Medulla oblongata (tissue), 1 donor: ENCODE measurements around the gene RNF208.
"Not testable (repeated sequence)": the region's sequence is repeated elsewhere in the genome, so short reads cannot be mapped to it uniquely, and the experiment has no call there.

ENCODE experiments used
- DNase-seq: peaks from one replicate; pipeline ENCODE4 v3.0.0-alpha.2; 2015; ENCODE audit errors: extremely low spot score

RNF208 gene, protein sequence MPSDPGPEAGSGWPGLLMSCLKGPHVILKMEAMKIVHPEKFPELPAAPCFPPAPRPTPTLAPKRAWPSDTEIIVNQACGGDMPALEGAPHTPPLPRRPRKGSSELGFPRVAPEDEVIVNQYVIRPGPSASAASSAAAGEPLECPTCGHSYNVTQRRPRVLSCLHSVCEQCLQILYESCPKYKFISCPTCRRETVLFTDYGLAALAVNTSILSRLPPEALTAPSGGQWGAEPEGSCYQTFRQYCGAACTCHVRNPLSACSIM

GRCh38 chr9:137222190-137223077, at the start of gene RNF208:
Gene RNF208, minus strand, starts transcription at chr9:137222240. Its CDS starts 1,028 bp downstream, at chr9:137221212.
- no peak for DNase-seq

DNA sequence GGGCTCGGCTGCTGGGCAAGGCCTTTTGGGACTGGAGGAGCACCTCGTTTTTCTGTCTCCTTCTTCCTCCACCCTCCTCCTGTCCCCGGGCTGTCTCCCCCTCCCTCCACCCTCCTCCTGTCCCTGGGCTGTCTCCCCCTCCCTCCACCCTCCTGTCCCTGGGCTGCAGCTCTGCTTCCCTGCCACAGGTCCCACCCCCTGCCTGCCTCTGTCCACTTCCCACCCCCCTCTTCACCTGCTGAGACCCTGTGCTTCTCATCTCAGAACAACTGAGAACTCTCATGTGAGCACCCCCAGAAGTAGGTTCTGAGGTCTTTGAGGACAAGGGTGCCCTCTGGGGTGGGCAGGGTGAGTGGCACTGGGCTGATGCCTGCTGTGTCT, 49.6 kb upstream of the RNF208 start:
- DNase-seq: no peak

GRCh38 chr9:137270929-137271695, 49.1 kb upstream of the RNF208 start:
- DNase-seq: no peak

GRCh38 chr9:137269231-137269772, 47.3 kb upstream of the RNF208 start:
- no peak for DNase-seq

GRCh38 chr9:137268538-137269201, 46.6 kb upstream of the RNF208 start:
- no peak for DNase-seq

DNA sequence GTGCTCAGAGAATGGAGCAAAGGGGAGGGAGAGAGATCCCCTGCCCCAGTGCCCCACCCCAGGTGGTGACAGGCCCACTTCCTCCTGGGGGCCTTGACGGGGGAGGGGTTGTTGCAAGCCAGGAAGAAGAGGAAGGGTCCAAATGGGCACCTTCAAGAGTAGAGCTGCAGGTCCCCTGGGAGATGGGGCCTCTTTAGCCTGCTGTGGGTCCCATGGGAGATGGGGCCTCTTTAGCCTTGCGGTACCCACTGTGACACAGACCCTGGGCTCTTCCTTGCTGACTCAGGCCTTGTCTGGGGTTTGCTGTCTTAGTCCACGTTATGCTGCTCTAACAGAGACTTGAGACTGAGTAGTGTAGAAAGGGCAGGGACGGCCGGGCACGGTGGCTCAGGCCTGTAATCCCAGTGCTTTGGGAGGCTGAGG, 45.9 kb upstream of the RNF208 start:
- no peak for DNase-seq

DNA sequence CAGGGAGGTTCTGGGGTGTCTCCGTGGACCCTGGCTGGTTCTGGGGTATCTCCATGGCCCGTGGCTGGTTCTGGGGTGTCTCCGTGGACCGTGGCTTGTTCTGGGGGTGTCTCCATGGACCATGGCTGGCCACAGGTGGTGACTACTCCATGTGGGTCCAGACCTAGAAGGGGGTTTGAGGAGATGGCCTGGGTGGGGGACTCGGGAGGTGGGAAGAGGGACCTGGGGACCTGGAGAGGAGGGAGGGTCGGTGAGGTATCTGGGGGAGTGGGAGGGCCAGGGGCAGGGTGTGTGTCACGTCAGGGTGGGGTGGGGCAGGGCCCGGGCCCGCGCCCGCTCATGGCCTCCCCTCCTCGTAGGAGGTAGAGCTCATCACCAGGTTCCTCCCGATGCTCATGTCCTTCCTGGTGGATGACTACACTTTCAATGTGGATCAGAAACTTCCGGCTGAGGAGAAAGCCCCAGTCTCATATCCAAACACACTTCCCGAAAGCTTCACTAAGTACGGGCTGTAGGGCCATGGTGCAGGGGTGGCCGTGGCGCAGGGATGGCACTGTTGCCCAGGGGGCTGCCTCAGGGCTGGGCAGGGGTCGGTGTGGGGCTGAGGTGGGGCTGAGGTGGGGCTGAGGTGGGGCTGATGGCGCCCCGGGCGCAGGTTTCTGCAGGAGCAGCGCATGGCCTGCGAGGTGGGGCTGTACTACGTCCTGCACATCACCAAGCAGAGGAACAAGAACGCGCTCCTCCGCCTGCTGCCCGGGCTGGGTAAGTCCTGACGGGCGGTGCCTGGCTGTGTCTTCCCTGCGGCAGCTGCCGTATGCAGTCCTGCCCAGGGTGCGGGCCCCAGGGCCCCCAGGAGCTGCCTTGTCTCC, 44.8 kb upstream of the RNF208 start:
- no peak for DNase-seq

- DNase-seq: no peak
These were observed 44.1 kb upstream of the RNF208 start for GRCh38 chr9:137266162-137266527.

GRCh38 chr9:137265496-137266161, 43.6 kb upstream of the RNF208 start:
- DNase-seq: no peak

- no peak for DNase-seq
These were observed 42.0 kb upstream of the RNF208 start for GRCh38 chr9:137264067-137264466.

- no peak for DNase-seq
These were observed 41.5 kb upstream of the RNF208 start for GRCh38 chr9:137263506-137263905.

DNA sequence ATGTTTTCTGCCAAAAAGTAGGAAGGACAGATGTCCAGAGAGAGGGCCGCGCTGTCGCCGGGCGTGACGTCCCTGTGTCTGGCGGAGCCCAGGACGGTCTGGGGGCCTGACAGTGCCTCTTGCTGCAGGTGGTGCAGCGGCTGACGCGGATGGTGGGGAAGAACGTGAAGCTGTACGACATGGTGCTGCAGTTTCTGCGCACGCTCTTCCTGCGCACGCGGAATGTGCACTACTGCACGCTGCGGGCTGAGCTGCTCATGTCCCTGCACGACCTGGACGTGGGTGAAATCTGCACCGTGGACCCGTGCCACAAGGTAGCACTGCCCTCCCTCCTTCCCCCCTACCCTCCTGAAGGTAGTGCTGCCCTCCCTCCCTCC, 40.9 kb upstream of the RNF208 start:
- DNase-seq: no peak

DNA sequence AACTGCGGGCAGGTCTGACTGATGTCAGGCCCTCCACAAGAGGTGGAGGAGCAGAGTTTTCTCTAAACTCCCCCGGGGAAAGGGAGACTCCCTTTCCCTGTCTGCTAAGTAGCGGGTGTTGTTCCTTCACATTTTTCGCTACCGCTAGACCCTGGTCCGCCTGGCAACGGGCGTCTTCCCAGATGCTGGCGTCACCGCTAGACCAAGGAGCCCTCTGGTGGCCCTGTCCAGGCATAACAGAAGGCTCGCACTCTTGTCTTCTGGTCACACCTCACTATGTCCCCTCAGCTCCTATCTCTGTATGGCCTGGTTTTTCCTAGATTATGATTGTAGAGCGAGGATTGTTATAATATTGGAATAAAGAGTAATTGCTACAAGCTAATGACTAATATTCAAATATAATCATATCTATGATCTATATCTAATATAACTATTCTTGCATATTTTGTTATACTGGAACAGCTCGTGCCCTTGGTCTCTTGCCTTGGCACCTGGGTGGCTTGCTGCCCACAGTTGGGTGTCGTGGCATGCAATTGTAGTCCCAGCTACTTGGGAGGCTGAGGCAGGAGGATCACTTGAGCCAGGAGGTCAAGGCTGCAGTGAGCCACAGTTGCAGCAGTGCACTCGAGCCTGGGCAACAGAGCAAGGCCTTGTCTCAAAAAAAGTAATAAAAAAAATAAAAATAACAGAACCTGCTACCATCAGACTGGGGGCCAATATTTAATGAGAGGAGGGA, 40.3 kb upstream of the RNF208 start:
- not testable (repeated sequence) for DNase-seq

GRCh38 chr9:137256856-137257255, 34.8 kb upstream of the RNF208 start:
- DNase-seq: no peak

GRCh38 chr9:137256362-137256761, 34.3 kb upstream of the RNF208 start:
- DNase-seq: no peak

- DNase-seq: no peak
These were observed 33.5 kb upstream of the RNF208 start for GRCh38 chr9:137255448-137256114.

GRCh38 chr9:137254624-137255447, 32.8 kb upstream of the RNF208 start, which contains the start of gene NELFB:
Gene NELFB, plus strand, starts transcription at chr9:137255327.
- DNase-seq: peak; percentile 91
